ENCODE measurements around the gene STEAP2.

- TF ChIP-seq CTCF (IDR thresholded peaks at IDR 0.05), result no peak
- no peak for TF ChIP-seq JUNB (IDR thresholded peaks at IDR 0.05)
- no peak for TF ChIP-seq JUN (IDR thresholded peaks at IDR 0.05)
- TF ChIP-seq HOXB13 (CRISPR knock-in tag; IDR thresholded peaks at IDR 0.05; ENCODE audit: low read depth), result no peak
- no peak for TF ChIP-seq RNF2 (IDR thresholded peaks at IDR 0.05; ENCODE audit: borderline replicate concordance, low read depth)
- no peak for TF ChIP-seq NR3C1 (IDR thresholded peaks at IDR 0.05)
- TF ChIP-seq POLR2A (IDR thresholded peaks at IDR 0.05; ENCODE audit: low read length), result no peak
Observed at GRCh38 chr7:90244565-90244908, 33.0 kb downstream of the STEAP2 start.
